Measurements from ENCODE around the gene HRAS.

DNA sequence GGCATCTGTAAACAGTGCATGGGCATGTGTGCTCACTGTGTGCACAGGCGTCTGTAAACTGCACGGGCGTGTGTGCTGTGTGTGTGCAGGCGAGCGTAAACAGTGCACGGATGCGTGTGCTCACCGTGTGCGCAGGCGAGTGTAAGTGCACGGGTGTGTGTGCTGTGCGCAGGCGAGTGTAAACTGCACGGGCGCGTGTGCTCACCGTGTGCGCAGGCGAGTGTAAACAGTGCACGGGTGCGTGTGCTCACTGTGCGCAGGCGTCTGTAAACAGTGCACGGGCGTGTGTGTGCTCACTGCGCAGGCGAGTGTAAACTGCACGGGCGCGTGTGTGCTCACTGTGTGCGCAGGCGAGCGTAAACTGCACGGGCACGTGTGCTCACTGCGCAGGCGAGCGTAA, 50.8 kb downstream of the HRAS start:
- no peak for TF ChIP-seq KAT7 (CRISPR knock-in tag; IDR thresholded peaks at IDR 0.05; ENCODE audit: borderline replicate concordance)
- no peak for TF ChIP-seq SP1 (IDR thresholded peaks at IDR 0.05)
- TF ChIP-seq SP1 (CRISPR knock-in tag; IDR thresholded peaks at IDR 0.05) = no peak
- TF ChIP-seq MED13 (CRISPR knock-in tag; IDR thresholded peaks at IDR 0.05) = no peak
